ENCODE results near the gene GPC1.

GRCh38 chr2:240392948-240393830 is 42.3 kb upstream of the GPC1 start:
- TF ChIP-seq CTCF (IDR thresholded peaks at IDR 0.05; ENCODE audit: low read depth, low read length) (no peak), EZH2phosphoT487 (IDR thresholded peaks at IDR 0.05; ENCODE audit: low read depth) (no peak)

Data from OCI-LY3 (cell line).